GM13977 (cell line): ENCODE results near the gene CCDC85B.

Experiments used
- DNase-seq: peaks from one replicate; pipeline ENCODE4 v3.0.0; 2012; ENCODE audit warnings: low spot score
- in situ Hi-C: fragments of 300-500 bp; cut with MboI; formaldehyde crosslinking; loops from one replicate; pipeline ENCODE4 v1.12.0; 2022; ENCODE audit warnings: low sequenced_read_pairs, low pct_unique_long_range_greater_than_20kb, mixed read lengths, inconsistent platforms; ENCODE audit not compliant: unreplicated experiment
- TF ChIP-seq, protein P1 (sequence below): IDR thresholded peaks from 2 replicates; pipeline ENCODE4 v1.5.1; 2012; ENCODE audit warnings: mild to moderate bottlenecking, control low read depth; ENCODE audit not compliant: insufficient read depth; ENCODE audit errors: extremely low read depth, missing control alignments

The CCDC85B gene

DNA sequence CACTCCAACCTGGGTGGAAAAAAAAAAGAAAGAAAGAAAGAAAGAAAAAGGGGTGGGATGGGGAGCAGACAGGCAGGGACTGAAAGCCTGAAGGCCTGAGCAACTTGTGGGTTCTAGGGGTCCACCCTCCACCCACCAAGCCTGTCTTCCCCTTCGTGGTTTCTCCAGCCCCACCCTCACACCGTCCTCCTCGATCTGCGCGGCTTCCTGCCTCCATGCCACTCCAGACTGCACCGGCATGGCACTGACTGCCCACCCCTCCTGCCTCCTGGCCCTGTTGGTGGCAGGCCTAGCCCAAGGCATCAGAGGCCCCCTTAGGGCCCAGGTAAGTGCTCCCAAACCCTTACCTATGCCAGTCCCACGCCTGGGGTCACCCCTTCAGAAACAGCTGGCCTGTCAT lies 10.9 kb upstream of the CCDC85B start, which contains the start of gene CTSW:
CTSW (plus strand) TSS at position 221 of the 400 bp plus-strand sequence; CDS start at position 239, 18 bp downstream.
- TF ChIP-seq, protein P1, sequence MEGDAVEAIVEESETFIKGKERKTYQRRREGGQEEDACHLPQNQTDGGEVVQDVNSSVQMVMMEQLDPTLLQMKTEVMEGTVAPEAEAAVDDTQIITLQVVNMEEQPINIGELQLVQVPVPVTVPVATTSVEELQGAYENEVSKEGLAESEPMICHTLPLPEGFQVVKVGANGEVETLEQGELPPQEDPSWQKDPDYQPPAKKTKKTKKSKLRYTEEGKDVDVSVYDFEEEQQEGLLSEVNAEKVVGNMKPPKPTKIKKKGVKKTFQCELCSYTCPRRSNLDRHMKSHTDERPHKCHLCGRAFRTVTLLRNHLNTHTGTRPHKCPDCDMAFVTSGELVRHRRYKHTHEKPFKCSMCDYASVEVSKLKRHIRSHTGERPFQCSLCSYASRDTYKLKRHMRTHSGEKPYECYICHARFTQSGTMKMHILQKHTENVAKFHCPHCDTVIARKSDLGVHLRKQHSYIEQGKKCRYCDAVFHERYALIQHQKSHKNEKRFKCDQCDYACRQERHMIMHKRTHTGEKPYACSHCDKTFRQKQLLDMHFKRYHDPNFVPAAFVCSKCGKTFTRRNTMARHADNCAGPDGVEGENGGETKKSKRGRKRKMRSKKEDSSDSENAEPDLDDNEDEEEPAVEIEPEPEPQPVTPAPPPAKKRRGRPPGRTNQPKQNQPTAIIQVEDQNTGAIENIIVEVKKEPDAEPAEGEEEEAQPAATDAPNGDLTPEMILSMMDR: no peak
- in situ Hi-C loops: loop anchor here (5.0 kb wide), 1 partner anchor 108 kb away; no protein-coding TSS in a partner anchor
- no peak for DNase-seq

DNA sequence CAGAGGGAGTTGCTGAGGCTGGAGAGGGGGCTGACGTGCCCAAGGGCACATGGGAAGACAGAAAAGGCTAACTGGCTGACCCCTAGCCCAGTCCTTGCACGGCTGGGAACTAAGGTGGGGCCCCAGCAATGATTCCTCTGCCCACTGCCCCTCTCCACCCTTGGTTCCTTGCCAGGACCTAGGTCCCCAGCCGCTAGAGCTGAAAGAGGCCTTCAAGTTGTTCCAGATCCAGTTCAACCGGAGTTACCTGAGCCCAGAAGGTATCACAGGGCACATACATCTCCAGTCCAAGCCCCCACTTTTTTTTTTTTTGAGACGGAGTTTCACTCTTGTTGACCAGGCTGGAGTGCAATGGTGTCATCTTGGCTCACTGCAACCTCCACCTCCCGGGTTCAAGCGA lies 10.4 kb upstream of the CCDC85B start:
- no peak for DNase-seq
- in situ Hi-C loops: loop anchor here (5.0 kb wide), 1 partner anchor 107 kb away; no protein-coding TSS in a partner anchor
- TF ChIP-seq, protein P1: no peak

DNA sequence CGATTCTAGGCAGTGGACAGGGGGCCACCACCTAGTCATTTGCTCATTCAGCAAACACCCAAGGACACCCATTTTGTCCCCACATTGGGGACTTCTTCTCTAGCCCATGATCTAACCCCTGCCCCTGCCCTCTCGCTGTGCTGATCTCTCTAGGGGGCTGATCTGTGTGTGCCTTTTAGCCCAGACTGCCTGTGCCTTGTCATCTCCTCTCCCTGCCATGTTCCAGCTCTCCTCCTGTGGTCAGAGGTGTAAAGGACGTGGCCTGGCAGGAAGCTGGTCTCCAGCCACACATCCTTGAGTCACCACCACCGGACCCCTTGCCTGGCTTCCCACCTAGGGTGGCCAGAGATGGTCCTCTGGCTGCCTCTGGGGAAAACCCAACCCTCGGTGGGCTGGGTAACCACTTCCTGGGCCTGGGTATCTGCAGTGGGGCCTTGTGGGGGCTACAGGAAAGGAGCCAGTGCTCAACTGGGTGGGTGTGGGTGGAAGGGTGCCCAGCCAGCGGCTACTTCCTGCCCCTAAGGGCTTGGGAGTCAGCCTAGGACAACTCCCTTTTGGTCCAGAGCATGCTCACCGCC lies 9.5 kb upstream of the CCDC85B start:
- TF ChIP-seq, protein P1: no peak
- DNase-seq: no peak
- in situ Hi-C loops: loop anchor here (5.0 kb wide), 1 partner anchor 106 kb away; no protein-coding TSS in a partner anchor

DNA sequence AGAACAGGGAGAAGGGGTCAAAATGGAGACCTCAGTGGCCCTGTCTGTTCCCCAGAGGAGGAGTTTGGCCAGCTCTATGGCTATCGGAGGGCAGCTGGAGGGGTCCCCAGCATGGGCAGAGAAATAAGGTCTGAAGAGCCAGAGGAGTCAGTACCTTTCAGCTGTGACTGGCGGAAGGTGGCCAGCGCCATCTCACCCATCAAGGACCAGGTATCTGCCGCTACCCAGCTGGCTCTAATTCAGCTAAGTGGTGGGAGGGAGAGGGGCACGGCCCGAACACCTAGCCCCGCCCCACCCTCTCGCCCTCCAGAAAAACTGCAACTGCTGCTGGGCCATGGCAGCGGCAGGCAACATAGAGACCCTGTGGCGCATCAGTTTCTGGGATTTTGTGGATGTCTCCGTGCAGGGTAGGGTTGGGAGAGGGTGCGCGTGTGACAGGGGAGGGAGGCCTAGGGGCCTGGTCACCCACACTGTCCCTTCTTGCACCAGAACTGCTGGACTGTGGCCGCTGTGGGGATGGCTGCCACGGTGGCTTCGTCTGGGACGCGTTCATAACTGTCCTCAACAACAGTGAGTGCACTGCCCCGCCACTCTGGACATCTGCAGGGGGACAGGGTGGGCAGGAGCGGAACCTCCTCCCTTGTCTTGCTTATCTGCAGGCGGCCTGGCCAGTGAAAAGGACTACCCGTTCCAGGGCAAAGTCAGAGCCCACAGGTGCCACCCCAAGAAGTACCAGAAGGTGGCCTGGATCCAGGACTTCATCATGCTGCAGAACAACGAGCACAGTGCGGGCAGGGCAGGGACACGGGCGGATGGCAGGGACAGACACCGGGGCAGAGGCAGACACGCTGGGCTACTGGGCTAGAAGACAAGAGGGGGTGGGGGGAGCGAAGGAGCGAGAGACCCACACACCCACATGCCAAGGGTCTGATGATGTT lies 8.1 kb upstream of the CCDC85B start:
- no peak for DNase-seq
- TF ChIP-seq, protein P1: no peak
- in situ Hi-C loops: loop anchor here (5.0 kb wide), 1 partner anchor 105 kb away; no protein-coding TSS in a partner anchor

DNA sequence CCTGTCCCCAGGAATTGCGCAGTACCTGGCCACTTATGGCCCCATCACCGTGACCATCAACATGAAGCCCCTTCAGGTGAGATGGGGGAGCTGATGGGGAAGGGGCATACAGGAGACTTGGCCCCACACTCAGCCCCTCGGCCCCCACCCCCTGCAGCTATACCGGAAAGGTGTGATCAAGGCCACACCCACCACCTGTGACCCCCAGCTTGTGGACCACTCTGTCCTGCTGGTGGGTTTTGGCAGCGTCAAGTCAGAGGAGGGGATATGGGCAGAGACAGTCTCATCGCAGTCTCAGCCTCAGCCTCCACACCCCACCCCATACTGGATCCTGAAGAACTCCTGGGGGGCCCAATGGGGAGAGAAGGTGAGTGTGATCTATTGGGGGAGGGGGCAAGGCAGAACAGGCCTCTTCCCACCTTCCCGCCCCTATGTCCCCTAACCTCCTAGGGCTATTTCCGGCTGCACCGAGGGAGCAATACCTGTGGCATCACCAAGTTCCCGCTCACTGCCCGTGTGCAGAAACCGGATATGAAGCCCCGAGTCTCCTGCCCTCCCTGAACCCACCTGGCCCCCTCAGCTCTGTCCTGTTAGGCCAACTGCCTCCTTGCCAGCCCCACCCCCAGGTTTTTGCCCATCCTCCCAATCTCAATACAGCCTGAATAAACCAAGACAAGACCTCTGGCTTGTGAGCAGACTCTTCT lies 7.3 kb upstream of the CCDC85B start:
- TF ChIP-seq, protein P1: no peak
- no peak for DNase-seq
- in situ Hi-C loops: loop anchor here (5.0 kb wide), 1 partner anchor 104 kb away; no protein-coding TSS in a partner anchor
